Measurements from ENCODE around the gene CYSTM1.
"Not testable (repeated sequence)": the region's sequence is repeated elsewhere in the genome, so short reads cannot be mapped to it uniquely, and the experiment has no call there.

The CYSTM1 gene

DNA sequence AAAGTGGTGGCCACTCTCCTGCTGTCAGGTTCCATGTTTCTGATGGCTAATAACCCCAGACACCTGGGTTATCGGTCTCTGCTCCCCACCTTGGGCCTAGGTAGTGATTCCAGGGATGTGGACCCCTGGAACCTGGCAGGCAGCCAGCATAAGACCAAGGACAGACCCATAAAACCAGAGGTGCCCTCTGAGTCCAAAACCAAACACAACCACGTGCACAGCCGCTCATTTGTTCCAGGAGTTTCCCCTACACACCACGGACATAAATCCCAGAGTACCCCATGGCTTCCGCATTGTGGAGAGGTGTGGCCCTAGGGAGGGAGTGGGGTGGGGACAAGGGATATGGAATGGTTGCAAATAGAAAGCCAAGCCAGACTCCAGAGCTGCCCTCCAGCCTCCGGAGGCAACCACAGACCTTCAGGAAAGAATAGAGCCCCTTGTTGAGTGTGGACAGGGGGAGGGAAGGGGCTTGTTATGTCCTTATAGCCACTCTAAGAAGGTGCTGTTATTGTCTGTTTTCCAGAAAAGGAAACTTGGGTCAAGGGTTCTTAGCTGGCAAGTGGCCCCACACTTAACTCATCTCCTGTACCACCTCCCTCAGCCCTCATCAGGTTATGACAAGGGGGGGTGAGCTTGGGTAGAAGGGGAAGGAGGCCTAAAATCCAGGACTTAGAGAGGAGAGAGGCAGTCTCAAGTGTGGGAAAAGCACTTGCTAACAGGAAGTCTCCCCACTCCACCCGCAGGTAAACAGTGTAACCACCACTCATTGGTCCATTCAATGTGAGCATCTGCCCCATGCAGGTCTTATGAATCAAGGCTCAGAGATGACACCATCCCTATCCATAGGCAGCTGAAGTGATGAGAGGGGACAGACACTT is 23.6 kb upstream of the CYSTM1 start:
- DNase-seq, result no peak

DNA sequence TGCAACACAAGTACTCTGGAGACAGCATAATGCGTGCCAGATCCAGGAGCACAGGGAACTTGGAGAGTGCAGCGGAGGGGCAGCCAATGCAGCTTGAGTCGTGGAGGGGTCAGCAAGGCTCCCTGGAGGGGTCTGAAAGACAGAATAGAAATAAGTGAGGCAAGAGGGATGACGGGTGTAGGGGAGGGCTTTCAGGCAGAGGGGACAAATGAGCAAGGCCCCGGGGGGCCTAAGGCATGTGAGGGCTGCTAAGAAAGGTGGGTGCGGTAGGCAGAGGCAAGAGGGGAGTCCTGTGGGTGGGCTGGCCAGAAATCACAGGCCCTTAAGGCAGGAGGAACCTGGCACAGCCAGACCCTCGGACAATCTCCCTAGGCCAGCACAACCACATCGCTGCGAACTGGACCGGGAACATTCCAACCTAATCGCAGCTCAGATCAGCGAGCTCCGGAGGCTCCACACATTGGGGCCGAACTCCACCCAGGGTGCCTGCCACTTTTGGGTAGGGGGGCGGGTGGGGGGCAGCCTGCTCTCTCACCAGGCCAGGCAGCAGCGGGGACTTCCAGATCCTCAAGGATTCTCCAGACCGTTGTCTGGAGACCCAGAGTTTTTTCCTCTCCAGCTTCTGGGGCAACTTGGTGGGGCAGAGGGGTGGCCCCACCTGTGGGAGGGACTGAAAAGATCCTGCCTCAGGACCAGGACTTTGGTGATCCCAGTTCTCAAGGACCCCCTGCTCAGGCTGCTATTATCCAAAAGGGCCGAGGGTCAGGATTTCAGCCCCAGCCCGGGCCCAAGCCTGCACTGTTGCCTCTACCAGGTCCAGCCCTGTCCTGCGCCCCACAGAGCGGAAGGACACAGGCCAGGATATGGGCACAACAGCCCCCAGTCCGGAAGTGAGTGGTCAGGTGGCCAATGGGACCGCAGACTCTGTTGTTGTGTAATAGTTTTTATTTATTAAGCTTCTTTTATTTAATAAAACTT is 22.7 kb upstream of the CYSTM1 start:
- no peak for DNase-seq

DNA sequence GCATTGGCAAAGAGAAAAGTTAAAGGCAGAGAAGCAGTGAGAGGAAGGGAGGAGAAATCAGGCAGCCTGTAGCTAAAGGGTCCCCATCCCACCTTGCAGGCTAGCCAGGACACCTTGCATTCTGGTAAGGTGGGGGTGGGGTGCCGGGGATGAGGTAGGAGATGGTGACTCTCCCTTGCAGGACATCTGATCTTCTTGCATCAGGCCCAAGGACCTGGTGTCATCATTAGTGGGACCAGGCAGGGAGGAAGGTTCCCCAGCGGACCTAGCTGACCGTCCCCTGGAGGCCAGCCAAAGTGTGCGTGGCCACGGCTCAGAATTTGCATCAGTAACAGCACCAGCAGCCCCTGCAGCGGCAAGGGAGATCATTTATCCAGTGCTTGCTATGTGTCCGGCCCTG is 21.7 kb upstream of the CYSTM1 start:
- DNase-seq, result no peak

DNA sequence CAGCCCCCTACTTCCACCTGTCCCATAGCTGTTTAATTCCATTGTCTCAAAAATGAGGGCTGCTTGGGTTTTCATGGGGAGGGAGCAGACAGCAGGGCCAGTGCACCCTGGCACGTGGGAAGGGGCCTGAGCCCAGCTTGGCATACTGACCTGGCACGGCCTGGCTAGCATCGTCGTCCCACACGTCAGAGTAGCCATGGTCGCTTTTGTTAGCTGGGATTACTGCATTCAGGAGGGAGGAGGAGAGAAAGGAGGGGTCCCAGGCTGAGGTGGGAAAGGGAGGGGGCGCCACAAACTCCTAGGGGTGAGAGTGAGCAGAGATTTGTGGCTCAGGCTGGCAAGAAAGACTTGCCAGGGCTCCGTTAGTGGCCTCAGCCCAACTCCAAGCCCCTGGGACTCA is 21.1 kb upstream of the CYSTM1 start:
- DNase-seq, result no peak

DNA sequence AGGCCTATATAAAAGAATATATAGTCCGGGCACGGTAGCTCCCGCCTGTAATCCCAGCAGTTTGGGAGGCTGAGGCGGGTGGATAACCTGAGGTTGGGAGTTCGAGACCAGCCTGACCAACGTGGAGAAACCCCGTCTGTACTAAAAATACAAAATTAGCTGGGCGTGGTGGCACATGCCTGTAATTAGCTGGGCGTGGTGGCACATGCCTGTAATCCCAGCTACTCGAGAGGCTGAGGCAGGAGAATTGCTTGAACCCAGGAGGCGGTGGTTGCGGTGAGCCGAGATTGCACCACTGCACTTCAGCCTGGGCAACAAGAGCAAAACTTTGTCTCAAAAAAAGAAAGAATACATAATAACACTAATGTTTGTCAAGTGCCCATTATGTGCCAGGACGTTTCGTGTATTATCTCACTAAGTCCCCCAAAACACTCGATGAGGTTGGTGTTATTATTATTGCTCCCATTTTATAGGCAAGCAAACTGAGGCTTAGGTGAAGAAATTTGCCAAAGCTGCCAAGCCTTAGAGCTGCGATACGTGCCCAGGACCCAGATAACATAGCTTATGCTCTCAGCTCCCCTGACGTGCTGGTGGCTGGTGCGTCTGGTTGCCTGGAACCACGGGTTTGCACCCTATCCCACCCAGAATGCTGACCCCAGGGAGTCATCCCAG is 20.1 kb upstream of the CYSTM1 start:
- DNase-seq, result not testable (repeated sequence)

DNA sequence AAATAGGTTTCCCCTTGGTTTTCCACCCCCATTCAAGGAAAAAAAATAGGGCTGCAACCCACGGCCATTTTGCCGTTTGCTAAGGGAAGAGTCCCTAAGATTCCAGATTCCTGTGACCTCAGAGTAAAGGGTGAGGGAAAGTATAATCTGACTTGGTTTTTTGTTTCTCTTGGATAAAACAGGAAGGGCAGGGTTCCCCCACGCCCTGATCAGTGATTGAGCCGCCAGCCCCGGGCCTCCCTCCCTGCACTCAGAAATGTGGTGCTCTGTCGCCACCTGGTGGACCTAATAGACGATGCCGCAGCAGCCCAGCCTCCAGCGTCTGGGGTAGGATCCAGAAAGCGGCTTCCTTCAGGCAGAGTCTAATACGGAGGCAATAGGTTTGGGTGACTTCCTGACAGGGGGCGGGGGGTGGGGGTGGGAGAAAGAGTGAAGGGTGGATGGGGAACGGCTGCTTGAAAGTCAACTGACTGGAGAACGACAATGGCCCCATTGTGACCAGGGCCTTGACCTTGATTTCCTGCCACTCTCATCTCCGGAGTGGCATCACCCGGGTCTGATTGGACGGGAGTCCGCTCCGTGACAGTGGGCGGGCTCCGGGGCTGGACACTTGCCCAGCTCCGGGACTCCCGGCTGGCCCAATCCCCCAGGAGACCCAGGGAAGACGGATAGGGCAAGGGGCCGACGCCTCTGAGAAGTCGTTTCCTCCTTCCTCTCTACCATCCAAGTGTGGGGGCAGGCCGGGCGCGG is 17.8 kb upstream of the CYSTM1 start:
- DNase-seq, result peak; percentile 85

DNA sequence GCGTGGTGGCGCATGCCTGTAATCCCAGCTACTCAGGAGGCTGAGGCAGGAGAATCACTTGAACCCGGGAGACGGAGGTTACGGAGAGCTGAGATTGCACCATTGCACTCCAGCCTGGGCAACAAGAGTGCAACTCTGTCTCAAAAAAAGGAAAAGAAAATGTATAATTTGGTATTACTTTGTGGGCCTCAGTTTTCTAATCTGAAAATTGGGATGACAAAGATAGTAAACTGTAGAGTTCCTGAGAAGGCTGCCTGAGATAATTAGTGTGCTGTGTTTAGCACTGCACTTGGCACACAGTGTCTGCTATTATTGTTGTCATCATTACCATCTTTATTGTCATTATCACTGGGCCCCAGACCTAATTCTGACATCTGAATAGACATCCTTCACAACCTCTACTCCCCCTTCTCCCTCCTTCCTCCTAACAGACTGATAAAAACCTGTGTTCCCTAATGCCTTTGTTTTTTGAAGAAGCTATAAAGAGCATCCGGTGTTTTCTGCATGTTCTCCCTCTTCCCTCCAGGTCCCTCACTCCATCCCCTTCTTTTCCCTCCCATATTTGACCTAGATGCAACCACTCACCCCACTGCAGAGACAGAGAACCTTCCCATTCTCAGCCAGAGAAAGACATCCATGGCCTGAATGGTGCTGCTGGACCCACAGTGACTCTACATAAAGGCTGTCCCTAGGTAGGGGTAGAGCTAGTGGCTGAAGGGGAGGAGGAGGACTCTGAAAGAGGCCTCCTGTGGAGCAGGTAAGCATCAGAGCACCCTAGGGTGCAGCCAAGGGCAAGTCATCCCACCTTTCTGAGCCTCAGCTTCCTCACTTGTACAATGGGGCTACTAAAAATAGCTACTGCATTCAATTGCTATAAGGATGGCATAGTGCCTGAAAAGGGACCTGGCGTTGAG is 15.7 kb upstream of the CYSTM1 start:
- DNase-seq, result no peak

DNA sequence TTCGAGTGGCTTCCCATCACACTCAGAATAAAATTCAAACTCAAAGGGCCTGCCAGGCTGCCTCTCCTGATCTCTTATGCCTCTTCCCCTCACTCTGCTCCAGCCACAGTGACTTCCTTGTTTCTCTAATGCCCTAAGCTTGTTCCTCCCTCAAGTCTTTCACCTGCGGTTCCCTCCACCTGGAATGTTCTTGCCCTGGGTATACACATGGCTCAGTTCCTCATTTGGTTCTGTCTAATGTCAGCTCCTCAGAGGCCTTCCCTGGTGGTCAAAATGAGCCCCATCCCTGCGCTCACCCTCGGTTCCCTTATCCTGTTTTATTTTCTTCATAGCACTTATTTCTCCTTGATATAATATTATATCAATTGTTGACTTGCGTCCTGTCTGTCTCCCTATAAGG is 12.7 kb upstream of the CYSTM1 start:
- no peak for DNase-seq

DNA sequence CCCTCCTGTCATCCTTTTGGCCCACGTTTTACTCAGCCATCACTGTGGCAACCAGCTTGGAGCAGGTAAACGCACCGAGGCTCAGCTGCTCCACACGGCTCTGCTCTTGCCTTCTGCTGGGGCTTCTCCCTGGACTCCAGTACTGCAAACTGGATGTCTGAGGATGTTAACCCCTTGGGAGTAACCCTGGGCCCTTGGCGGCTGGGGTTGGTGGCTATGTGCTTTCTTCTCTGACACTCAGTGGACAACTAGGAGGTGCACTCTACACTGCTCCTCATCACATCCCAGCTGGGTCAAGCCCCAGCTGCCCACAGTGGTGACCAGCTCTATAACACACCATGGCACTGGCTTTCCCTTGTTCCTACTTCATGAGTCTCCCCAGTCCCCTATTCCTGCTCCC is 12.2 kb upstream of the CYSTM1 start:
- DNase-seq, result no peak

DNA sequence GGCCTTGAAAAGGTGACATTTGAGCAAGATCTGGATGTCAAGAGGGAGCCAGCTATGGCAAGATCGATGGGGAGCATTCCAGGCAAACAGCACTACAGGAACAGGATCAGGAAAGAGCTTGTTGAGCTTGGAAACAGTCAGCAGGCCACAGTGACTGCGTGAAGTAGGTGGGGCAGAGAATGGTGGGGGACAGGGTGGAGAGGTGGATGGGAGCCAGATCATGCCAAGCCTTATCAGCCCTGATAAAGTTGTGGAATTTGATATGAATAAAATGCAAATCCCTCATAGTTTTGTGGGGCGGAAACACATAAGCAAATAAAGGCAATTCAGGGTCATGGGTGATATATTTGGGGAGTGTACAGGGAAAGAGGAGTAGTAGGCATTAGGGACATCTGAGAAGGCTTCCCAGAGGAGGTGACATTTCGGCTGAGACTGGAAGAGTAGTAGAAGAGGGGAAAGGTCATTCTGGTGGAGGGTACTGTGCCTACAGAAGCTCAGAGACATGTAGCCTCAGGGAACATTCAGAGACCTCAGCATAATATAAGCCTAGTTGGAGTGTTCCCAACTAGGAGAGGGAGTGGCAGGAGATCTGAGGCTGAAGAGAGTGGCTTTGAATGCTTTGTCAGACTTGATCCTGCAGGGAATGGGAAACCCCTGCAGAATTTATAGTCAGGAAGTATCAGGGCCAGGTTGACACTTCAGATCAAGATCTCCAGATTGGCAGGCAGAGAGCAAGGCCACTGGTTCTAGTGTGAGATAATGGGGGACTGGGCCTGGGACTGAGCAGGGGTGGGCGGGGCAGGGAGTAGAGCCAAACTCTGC is 9.7 kb upstream of the CYSTM1 start:
- no peak for DNase-seq

DNA sequence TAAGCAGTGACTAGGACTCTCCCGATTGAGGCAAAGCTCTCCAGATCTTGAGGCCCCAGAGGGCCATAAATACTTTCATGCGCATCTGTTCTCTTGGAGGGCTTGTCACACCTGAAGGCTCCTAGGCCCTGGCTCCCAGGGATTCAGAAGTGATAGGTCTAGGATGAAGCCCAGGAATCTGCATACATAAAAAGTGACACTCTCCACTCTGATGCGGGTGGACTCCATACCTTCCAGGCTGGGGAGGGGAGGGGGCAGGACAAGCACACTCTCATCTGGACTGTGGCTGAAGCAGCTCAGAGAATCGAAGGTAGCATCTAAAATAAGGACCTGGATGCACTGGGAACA is 9.1 kb upstream of the CYSTM1 start:
- no peak for DNase-seq

DNA sequence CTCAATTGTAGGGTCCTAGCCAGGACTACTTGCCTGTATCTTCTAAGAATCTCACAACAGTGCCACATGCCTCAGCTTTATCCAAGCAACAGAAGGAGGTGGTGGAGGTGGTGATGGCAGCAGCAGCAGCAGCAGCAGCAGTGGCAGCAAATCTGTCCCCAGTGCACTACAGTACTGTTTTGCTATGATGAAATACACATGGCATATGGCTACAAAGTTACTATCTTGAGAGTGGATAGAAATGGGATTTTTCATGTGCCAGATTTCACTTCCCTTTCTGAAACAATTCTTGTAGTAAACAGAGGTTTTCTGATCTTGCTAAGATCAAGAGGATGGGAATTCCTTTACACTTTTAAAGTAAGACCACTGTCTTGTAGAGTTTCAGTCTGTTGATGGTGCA is 8.1 kb upstream of the CYSTM1 start:
- no peak for DNase-seq

DNA sequence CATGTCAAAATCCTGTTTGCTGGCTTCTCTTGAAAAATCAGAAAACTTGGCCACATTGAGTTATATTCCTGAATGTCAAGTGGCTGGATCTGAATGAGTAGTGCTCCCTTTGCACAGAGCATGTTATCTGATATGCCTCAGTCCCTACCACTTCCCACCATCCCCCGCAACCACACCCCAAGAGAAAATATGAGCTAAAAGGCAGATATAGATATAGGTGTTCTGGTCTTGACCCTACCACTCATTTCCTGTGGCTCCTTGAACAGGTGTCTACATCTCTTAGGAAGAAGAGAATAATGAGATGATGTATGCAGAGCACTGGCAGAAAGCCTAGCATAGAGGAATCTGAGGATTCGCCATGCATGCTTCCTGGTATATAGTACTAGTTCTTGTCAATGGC is 6.6 kb upstream of the CYSTM1 start:
- no peak for DNase-seq

DNA sequence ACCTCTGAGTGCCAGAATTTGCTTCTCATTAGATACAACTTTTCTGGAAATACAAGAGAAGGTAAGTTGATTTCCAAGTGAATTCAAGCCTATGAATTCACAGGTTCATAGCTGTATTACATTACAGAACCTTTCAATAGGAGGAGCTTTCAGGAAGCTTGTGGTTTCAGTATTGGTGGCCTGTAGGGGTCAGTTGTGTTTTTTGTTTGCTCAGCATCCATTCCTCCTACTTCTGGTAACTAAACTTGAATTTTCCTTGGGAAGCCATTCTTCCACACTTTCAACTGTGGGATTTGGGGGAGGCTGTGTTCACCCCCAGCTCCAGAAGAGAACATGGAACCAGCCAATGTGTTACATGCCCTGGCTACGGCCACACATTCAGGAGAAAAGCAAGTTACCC is 5.6 kb upstream of the CYSTM1 start:
- DNase-seq, result no peak

DNA sequence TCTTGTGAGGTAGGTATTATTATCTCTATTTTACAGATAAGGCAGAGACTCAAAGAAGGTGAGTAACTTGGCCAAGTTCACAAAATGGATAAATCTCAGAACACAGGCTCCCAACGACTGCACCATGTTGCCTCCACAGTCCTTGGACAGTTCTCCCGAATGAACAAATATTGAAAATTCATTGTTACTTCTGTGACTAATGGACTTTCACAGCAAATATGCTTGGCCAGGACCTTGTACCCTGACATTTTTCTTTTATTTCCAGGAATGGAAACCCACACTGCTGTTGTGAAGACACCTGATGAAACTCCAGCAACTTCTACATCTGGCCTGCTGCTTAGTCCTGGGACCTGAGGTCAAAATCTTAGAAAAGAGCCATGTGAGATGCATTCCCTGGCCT is 2.5 kb upstream of the CYSTM1 start:
- DNase-seq, result no peak

DNA sequence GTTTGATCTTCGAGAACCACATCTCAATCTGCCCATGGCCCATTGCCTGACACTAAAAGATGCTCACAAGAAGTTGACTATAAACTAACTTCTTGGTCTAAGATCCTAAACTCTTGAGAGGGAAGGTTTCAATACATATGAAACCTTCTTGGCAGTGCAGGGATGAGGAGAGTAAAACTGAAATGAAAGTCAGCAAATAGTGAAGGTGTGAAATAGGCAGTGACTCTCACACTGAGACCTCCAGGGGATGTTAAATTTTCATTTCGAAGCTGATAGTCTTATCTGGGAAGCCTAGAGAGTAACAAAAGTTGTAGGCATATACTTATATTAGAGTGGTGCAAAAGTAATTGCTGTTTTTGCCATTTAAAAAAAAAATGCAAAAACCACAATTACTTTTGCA is 974 bp upstream of the CYSTM1 start:
- DNase-seq, result no peak

DNA sequence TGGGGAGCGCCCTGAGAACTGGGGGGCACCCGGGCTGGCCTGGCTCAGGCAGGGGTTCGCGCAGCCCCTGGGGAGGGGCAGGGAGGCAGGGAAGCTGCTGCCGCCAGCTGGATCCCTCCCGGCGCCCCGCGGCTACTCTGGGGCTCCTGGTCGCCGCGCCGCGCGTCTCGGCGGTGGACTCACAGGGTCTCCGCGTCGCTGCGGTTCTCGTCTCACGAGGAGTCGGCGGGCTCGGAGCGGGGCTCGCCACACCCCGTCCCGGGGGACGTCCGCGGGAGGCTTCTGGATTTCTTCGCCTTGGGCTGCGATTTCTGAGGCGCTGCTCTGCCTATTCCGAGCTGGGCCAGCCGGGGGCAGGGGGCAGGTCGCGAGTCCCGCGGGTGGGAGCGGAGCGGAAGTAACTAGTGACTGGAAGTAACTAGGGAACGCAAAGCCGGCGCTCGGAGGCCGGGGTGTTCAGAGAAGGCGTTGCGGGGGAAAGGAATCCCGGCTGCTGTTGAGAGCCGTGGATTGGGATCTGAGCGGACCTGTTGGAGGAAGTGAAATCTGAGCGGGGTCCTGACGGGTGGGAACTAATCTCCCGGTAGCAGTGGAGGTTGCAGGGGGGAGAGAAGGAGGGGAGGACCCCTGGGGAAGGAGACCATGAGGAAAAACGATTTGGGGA is 511 bp downstream of the CYSTM1 start:
- DNase-seq, result peak; percentile 61

DNA sequence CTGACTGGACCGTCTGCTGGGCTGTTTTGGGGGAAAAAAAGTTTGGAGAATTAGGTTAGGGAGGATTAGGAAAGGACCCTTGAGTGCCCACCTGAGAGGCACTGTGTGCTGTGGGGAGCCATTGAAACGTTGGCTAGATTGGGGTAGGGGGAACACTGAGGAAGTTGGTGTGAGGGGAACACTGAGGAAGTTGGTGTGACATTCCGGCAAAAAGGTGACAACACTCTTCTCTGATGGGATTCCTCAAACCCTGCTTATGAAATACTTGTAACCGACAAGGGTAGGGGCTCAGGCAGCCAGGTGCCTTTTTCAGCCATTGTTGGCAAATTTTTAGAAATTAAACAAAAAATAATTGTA is 1.0 kb downstream of the CYSTM1 start:
- no peak for DNase-seq

DNA sequence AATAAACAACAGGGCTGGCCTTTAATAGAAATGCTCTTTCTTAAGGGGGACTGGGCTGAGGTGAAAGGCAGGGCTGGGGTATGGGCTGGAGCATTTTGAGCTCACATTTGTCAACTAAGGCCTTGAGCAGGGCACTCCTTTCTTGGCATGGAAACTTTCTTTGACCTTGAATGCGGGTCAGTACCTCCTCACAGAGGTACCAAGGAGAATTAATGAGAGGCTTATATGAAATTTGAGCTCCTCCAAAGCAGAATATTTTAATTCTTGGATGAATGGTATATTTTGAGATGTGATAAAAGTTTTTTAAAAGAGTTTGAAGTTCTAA is 3.1 kb downstream of the CYSTM1 start:
- DNase-seq, result no peak

DNA sequence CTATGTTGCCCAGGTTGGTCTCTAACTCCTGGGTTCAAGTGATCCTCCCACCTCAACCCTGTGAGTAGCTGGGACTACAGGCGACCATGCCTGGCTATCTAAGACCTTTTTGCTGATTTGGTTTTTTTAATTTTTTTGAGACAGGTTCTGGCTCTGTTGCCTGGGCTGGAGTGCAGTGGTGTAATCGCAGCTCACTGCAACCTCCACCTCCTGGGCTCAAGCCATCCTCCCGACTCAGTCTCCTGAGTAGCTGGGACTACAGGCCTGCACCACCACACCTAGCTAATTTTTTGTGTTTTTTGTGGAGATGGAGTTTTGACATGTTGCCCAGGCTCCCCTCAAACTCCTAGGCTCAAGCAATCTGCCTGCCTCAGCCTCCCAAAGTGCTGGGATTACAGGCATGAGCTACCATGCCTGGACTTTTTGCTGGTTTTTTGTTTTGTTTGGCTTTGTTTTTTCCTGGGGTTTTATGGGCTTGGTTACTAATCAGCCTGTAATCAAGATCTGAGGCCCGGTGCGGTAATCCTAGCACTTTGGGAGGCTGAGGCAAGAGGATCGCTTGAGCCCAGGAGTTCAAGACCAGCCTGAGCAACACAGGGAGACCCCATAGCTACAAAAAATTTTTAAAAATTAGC is 3.6 kb downstream of the CYSTM1 start:
- DNase-seq, result no peak
